T-helper 1 cell treated with Interleukin-12 subunit alpha and Interleukin-12 subunit beta and Interleukin-4 antibody, amounts not matched to agents 30 ng/mL and 1 ng/mL, for 36 hours (primary cell): ENCODE measurements around the gene DUSP19. TPM values are rescaled to one million over a fixed set of nuclear protein-coding genes. Genes with fewer than 3 reads are reported as not detected.

ENCODE experiments used
- intact Hi-C: fragments of 100-400 bp; cut with micrococcal nuclease; formaldehyde crosslinking; loops from one replicate; pipeline ENCODE4 v1.15.1; 2024
- total RNA-seq: library from RNA; stranded (reverse); gene quantifications from 2 replicates; pipeline ENCODE4 v1.2.3, GENCODE V29; 2022

DUSP19 gene
- total RNA-seq, 1 donor from 2014 or later: 0.93 TPM

GRCh38 chr2:183060571-183061231 lies 17.8 kb upstream of the DUSP19 start:
- intact Hi-C loops: no loop called here

- intact Hi-C loops: no loop called here
Observed at GRCh38 chr2:183063083-183063482, 15.5 kb upstream of the DUSP19 start.

GRCh38 chr2:183068561-183068960 lies 10.0 kb upstream of the DUSP19 start:
- intact Hi-C loops: no loop called here

GRCh38 chr2:183069174-183069573 lies 9.4 kb upstream of the DUSP19 start:
- intact Hi-C loops: no loop called here

GRCh38 chr2:183070942-183071844 lies 7.4 kb upstream of the DUSP19 start:
- intact Hi-C loops: no loop called here

- intact Hi-C loops: no loop called here
Observed at GRCh38 chr2:183072177-183072576, 6.4 kb upstream of the DUSP19 start.

GRCh38 chr2:183078163-183078463 lies 434 bp upstream of the DUSP19 start:
- intact Hi-C loops: loop anchor here (1.0 kb wide), 3 partner anchors 40 to 363 kb away; partner anchors contain the start of genes NCKAP1 and NUP35

GRCh38 chr2:183079139-183079775 lies 710 bp downstream of the DUSP19 start:
- intact Hi-C loops: no loop called here

- intact Hi-C loops: no loop called here
Observed at GRCh38 chr2:183081911-183082310, 3.4 kb downstream of the DUSP19 start.

GRCh38 chr2:183088061-183088460 lies 9.5 kb downstream of the DUSP19 start:
- intact Hi-C loops: no loop called here

- intact Hi-C loops: no loop called here
Observed at GRCh38 chr2:183089192-183089851, 10.8 kb downstream of the DUSP19 start.

- intact Hi-C loops: no loop called here
Observed at GRCh38 chr2:183091318-183091953, 12.9 kb downstream of the DUSP19 start.

GRCh38 chr2:183091954-183092345 lies 13.4 kb downstream of the DUSP19 start:
- intact Hi-C loops: no loop called here

- intact Hi-C loops: no loop called here
Observed at GRCh38 chr2:183093857-183094657, 15.5 kb downstream of the DUSP19 start.

GRCh38 chr2:183105402-183106134 lies 27.0 kb downstream of the DUSP19 start:
- intact Hi-C loops: no loop called here

GRCh38 chr2:183112577-183112976 lies 34.0 kb downstream of the DUSP19 start:
- intact Hi-C loops: no loop called here

- intact Hi-C loops: no loop called here
Observed at GRCh38 chr2:183113630-183114029, 35.1 kb downstream of the DUSP19 start.

- intact Hi-C loops: no loop called here
Observed at GRCh38 chr2:183117226-183117625, 38.7 kb downstream of the DUSP19 start.

GRCh38 chr2:183123117-183123958 lies 44.8 kb downstream of the DUSP19 start:
- intact Hi-C loops: loop anchor here (5.0 kb wide), 1 partner anchor 1231 kb away; the partner anchor contains the start of gene ITPRID2
